Erythroblast (primary cell): ENCODE measurements around the gene NEDD4L.

ENCODE experiments used
- GATA1 ChIP-seq: IDR thresholded peaks from 2 replicates; pipeline ENCODE4 v1.6.1; 2011; ENCODE audit warnings: low read depth, mild to moderate bottlenecking, control low read depth, low read length, moderate library complexity
- POLR2A ChIP-seq: IDR thresholded peaks from 2 replicates; pipeline ENCODE4 v1.6.1; 2011; ENCODE audit warnings: mild to moderate bottlenecking, low read length

- no peak for TF ChIP-seq POLR2A
- TF ChIP-seq GATA1 = no peak
Observed at GRCh38 chr18:58046093-58046793, 2.2 kb downstream of the NEDD4L start.
